Measurements from ENCODE around the gene SERTAD4.

DNA sequence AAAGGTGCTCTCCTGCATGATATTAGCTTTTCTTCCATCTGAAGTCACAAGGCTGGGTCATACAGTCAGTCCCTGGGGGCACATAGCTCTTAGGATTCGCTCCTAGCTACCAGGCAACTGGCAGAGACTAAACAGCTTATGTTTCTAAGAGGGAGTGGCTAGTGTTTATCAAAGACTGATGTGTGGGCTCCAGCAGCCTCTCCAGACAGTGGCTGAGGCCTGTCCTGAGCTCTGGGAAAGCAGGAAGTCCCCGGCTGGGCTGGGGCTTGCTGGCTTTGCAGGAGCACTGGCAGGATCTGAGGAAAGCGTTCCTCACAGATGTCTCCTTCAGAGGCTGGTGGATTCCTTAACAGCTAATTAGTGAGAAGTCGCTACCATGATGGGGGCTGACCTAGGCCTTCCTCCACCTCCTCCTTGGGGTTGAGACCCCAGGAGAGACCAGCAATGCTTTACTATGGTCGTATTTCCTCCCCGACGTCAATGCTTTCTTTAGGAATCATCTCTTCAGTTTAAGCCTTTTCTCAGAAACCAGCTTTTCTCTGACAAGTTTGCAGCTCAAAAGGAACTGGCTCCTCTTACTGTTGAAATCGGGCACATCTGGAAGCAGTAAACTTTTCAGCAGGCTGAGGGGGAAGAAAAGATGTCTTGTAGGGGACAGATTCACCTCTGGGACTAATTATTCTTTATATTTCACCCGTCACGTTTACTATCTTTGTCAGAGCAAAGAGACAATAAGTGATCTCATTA lies 62.6 kb downstream of the SERTAD4 start:
- no peak for TF ChIP-seq EZH2 (IDR thresholded peaks at IDR 0.05; ENCODE audit: borderline replicate concordance, insufficient read depth, low read length, poor library complexity, severe bottlenecking)
- TF ChIP-seq, protein P1, sequence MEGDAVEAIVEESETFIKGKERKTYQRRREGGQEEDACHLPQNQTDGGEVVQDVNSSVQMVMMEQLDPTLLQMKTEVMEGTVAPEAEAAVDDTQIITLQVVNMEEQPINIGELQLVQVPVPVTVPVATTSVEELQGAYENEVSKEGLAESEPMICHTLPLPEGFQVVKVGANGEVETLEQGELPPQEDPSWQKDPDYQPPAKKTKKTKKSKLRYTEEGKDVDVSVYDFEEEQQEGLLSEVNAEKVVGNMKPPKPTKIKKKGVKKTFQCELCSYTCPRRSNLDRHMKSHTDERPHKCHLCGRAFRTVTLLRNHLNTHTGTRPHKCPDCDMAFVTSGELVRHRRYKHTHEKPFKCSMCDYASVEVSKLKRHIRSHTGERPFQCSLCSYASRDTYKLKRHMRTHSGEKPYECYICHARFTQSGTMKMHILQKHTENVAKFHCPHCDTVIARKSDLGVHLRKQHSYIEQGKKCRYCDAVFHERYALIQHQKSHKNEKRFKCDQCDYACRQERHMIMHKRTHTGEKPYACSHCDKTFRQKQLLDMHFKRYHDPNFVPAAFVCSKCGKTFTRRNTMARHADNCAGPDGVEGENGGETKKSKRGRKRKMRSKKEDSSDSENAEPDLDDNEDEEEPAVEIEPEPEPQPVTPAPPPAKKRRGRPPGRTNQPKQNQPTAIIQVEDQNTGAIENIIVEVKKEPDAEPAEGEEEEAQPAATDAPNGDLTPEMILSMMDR (IDR thresholded peaks at IDR 0.05; ENCODE audit: poor library complexity, severe bottlenecking), result no peak

All from neural cell (in vitro differentiated cells).